COLO829 (cell line): Measurements from ENCODE around the gene FNDC7.
A peak's percentile ranks its signal among the peaks of the same experiment; 100 is the strongest.
"Not testable (repeated sequence)": the region's sequence is repeated elsewhere in the genome, so short reads cannot be mapped to it uniquely, and the experiment has no call there.

Experiments used
- DNase-seq: peaks from one replicate; pipeline ENCODE4 v3.0.0; 2012; ENCODE audit warnings: low spot score

Gene FNDC7, protein sequence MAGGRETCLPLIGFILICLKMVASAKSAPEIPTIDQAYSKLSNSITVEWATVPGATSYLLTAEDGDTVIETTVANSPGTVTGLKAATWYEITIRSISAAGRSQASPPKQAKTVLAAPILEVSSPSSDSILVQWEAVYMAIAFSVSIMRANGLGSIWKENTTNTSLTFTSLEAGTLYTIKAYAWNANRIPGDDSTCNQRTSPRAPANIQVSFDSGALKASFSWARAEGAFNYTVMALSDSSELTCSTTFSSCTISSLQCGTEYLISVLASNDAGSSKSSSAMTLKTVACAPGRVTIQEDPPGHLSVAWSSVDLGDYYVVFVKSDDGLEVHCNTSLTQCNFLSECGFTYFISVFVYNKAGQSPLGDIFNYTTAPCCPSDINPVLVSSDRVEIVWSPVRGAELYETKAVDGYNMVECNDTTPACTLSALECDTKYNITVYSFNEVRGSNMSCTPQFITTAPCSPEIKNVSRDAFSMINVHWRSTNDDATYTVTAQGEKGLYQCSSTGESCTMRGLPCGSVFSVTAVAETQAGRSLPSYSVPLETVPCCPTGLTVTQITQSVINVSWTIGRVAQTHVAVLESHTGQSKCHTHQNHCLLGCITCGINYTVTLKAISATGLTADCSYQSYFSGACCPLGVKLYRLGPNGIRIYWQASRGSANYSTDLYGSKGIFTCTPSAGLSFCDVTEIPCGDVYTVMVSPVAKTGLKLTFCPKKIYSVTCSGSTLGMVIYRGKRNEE

DNA sequence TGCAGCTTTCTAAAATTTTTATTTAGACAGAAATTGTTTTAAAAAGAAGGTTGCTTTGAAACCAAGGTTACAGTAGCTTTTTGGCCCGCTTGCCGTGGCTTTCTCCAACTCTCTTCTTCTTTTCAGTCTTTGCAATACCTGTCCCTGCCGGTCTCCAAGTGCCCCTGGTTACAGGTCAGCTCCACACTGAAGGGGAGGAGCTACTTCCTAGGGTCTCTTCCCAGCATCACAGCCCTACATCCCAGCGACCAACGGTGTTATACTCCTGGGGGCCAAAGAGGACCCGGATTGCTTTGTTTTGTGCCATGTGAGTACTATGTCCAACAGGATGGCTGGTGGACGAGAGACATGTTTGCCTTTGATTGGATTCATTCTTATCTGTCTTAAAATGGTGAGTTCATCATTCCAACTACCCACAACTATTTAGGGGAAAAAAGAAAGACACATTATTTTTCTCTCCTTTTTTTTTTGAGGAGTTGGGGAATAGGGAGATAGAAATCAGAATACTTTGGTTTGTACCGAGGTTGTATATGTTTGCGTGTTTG is at the start of gene FNDC7:
Gene FNDC7 (plus strand): TSS at position 303 of the 545 bp plus-strand sequence. CDS start 26 bp downstream, at position 329.
- no peak for DNase-seq

DNA sequence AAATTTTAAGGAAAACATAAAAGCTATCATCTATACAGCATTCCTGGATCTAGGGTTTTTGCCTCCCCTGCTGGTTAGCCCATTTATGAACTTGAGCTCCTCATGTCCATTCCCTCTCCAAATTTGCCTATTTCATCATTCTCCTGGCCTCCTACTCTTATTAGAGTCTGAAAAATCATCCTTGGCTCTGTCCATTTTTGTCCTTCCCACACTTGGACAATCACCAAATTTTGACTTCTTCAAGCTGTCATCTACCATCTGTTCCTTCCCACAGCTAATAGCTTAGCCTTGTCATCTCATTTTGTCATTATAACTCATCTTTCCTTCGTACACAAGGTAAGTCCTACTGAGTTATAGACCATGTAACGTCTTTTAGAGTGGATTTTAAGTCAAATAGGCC is 49.6 kb upstream of the FNDC7 start:
- no peak for DNase-seq

GRCh38 chr1:108664481-108664880 is 48.2 kb upstream of the FNDC7 start:
- no peak for DNase-seq

GRCh38 chr1:108665067-108665466 is 47.6 kb upstream of the FNDC7 start:
- no peak for DNase-seq

DNA sequence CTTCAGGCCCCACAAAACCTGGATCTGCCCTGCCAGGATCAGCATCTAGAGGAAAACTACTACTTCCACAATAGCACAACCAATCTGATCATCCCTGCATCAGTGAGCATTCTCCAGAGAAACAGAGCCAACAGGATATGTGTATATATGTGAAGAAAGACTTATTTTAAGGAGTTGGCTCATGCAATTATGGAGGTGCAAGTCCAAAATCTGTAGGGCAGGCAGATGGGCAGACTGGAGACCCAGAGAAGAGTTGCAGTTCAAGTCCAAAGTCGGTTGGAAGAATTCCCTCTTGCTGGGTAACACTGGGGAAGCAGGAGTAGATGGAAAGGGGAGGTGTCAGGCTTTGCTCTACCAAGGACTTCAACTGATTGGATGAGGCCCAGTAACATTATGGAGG is 46.9 kb upstream of the FNDC7 start:
- DNase-seq: no peak

GRCh38 chr1:108667422-108667821 is 45.3 kb upstream of the FNDC7 start:
- DNase-seq: not testable (repeated sequence)

DNA sequence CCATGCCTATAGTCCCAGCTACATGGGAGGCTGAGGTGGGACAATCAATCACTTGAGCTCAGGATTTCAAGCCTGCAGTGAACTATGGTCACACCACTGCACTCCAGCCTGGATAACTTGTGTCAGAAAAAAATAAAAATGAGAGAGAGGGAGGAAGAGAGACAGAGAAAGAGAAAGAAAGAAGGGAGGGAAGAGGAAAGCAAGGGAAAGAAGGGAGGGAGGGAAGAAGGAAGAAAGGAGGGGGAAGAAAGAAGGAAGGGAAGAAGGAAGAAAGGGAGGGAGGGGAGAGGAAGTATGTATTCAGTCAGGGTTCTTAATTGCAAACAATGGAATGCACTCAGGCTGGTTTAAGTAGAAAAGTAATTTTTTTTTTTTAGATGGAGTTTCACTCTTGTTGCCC is 43.9 kb upstream of the FNDC7 start:
- no peak for DNase-seq

DNA sequence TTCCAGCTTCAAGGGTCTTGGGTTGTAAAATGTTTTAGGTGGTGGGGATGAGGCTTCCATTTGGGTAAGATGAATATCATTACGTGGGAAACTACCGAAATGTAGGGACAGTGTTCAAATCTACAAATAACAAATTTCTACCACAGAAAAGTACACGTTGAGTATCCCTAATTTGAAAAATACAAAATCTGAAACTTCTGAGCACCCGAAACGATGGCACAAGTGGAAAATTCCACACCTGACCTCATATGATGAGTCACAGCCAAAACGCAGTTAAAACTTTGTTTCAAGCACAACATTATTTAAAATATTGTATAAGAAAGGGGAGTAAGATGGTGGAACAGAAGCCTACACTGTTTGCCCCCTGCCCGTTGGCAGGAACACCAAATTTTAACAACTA is 43.0 kb upstream of the FNDC7 start:
- no peak for DNase-seq

- no peak for DNase-seq
These were observed 42.5 kb upstream of the FNDC7 start for GRCh38 chr1:108670131-108670773.

GRCh38 chr1:108671143-108671542 is 41.6 kb upstream of the FNDC7 start:
- DNase-seq: no peak

DNA sequence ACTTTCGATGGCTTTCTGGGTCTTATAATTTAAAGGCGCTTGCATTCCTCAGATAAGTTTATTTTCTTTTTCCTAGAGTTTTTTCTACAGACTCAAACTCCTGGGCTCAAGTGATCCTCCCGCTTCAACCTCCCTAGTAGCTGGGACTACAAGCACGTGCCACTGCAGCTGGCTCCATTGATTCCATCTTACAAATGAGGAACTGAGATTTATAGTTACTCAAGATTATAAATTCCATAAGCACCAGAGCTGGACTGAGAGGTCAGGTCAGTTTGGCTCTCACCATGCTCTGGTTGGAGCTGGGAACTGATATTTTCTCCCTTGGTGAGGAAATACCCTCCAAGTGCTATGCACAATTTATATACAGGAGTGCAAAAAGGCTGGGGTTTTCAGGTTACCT is 34.0 kb upstream of the FNDC7 start:
- DNase-seq: no peak

DNA sequence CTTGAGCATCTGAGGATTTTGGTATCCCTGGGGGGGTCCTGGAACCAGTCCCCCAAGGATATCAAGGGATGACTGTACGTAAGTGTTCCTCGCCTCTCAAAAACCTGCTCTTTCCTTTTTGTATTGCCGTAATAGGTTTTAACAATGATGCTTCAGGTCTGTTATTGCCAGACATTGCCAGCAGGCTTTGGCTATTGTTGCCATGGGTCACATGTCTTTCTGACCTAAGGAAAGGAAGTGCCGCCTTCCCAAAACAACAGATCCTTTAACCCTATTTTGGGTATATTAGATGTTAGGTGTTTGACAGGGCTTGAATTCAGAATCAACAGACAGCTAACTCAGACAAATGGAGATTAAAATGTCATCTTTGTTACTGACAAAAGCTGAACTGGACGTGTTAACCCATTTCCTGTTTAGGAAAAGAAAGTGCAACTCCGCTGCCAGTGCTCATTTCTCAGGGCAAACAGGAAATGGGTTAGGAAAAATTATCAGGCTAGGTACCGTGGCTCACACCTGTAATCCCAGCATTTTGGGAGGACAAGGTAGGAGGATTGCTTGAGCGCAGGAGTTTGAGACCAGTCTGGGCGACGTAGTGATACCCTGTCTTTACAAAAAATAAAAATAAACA is 33.0 kb upstream of the FNDC7 start:
- DNase-seq: no peak

GRCh38 chr1:108681701-108682100 is 31.0 kb upstream of the FNDC7 start:
- not testable (repeated sequence) for DNase-seq

DNA sequence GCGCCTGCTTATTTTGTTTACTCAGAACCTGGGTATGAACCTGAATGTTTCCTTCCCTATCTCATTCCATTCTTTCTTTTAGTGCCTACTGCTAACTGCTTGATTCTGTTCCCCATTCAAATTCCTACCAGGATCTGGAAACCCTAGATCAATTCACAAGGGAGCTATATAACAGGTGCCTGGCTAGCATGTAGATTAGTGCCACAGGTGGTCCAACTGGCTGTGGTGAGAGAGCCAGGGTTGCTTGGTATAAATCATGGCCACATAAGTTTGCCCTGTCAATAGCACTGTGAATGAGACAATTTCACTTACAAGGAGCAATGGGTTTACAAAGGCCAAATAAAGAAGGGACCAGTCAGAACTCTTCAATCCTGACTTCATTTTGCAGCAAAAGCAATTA is 27.2 kb upstream of the FNDC7 start:
- no peak for DNase-seq

GRCh38 chr1:108686614-108687313 is 25.9 kb upstream of the FNDC7 start:
- DNase-seq: no peak

DNA sequence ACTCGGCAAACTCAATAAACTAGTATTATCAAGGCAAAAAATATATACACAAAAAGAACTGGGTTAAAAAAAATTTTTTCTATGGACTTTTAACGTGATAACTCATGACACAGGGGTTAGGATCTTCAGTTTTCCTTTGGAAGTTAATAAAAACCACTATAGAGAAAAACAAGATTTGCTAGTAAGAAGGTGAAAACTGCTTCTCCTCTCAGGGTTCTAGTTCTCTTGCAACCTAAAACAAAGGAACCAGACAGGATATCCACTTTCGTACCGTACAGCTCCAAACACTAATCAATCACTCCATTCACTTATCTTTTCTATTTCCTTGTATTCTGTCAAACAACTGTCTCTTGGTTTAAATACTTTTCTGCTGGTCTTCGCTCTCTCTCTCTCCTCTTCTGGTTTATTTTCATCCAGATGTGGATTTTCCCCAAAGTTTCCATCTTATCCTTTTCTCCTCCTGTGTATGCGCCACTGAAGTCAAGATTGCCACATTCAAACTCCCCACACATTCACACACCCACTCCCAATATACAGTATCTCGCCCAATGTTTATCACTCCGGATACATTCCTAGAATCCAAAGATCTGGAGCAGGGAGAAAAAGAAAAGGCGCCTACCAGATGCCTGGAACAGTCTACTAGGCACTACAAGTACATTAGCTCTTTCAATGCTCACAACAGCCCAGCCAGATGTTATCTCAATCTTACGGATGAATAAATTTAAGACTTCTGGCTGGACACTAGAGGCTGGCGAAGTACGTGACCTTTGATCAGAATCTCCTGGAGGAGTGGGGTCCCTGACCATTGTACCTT is 21.4 kb upstream of the FNDC7 start:
- DNase-seq: no peak

GRCh38 chr1:108691942-108692723 is 20.6 kb upstream of the FNDC7 start, which contains the start of gene PRPF38B:
Gene PRPF38B (plus strand): TSS chr1:108692310. CDS start chr1:108692592, 282 bp downstream.
- peak; percentile 85 for DNase-seq

DNA sequence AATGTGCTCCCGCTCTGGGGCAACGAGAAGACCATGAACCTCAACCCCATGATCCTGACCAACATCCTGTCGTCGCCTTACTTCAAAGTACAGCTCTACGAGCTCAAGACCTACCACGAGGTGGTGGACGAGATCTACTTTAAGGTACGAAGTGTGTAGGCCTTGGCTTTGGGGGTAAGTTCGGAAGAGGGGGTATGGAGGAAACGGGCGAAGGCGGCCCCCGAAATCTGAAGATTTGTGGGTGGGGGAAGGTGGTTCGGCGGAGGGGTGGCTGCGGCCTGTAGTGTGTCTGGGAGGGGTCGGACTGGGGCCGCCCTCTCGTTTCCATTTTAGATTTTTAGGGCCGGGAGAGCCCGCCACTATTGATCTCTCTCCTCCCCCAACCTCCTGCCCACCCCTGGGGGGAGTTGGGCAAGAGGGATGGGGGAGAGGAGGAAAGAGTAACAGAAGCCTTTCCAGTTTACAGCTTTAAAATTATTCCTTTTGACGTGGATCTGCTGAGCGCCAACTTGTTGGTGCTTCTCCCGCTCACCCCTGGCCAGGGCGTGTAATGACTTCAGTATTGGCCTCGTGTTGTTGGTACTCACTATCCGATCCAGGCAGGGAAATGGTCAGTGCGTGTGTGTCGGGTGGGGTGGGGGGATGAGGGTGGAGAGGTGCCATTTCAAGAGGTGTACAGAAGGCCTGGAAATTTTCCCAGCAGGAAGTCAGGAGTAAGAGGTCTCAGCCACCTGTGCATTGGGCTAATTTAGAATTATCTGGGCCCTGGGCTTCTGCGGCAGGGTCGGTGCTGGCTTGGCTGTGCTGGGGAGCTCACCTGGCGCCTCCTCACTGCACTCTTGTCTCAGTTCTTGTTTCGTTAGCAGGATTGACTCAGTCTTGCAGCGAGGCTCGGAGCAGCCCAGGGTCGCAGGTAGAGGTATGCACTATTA is 19.7 kb upstream of the FNDC7 start:
- DNase-seq: no peak

GRCh38 chr1:108695535-108695934 is 17.2 kb upstream of the FNDC7 start:
- no peak for DNase-seq
